A549 (cell line): ENCODE results near the gene RAP2A. TPM values are rescaled to one million over a fixed set of nuclear protein-coding genes. Genes with fewer than 3 reads are reported as not detected.

ENCODE experiments used
- ATAC-seq, 2 experiments: fragments of 200-7000 bp in 1 of 2; fragments of >200 bp in 1 of 2; cut with Nextera tagmentation in 1 of 2; cut with Tn5 transposase in 1 of 2; 3 replicates each; pipeline versions ENCODE4 v1.8.0 to v1.9.1; 2018 to 2020; ENCODE audit warnings: mild to moderate bottlenecking in 1 of 2, moderate library complexity in 1 of 2
- CTCF ChIA-PET: fragments of 300-600 bp; sonication (Branson Sonifier 250); formaldehyde crosslinking; extraction: SDS; loops from one replicate; lab custom pipeline; 2021; ENCODE audit warnings: antibody characterized with exemption, inconsistent platforms; lab: Yijun Ruan, JAX
- POLR2A ChIA-PET: fragments of 350-600 bp; formaldehyde crosslinking; extraction: SDS; loops from one replicate; lab custom pipeline; 2021; ENCODE audit warnings: antibody characterized with exemption, inconsistent platforms; lab: Yijun Ruan, JAX
- DNase-seq, 2 experiments: peaks; one replicate each; pipeline versions ENCODE4 v3.0.0 to v3.0.0-alpha.2; 2011 to 2016; ENCODE audit warnings: low read depth in 1 of 2, low spot score in 1 of 2
- FAIRE-seq: peaks from 2 replicates; lab custom pipeline; 2011; peaks lifted over from hg19 to GRCh38; lab: Jason Lieb, UNC
- H3K27ac ChIP-seq, 2 experiments: fragments of >200 bp; sonication (Bioruptor Twin); formaldehyde crosslinking; 3 replicates each; pipeline ENCODE4 v1.5.1; 2016 to 2017
- H3K4me1 ChIP-seq: fragments of >200 bp; sonication (Bioruptor Twin); formaldehyde crosslinking; 3 replicates; pipeline ENCODE4 v1.6.1; 2016
- H3K4me2 ChIP-seq: fragments of >200 bp; sonication (Bioruptor Twin); formaldehyde crosslinking; 3 replicates; pipeline ENCODE4 v1.6.1; 2016
- H3K4me3 ChIP-seq: fragments of >200 bp; sonication (Bioruptor Twin); formaldehyde crosslinking; 3 replicates; pipeline ENCODE4 v1.5.1; 2016
- H3K9me3 ChIP-seq: fragments of >200 bp; sonication (Bioruptor Twin); formaldehyde crosslinking; 3 replicates; pipeline ENCODE4 v1.6.1; 2016
- CBX2 ChIP-seq: fragments of 200-600 bp; sonication (generic); IDR thresholded peaks from 2 replicates; pipeline ENCODE4 v1.6.1; 2016; ENCODE audit warnings: low read depth, mild to moderate bottlenecking, borderline replicate concordance
- CEBPB ChIP-seq, 2 experiments: fragments of >200 bp in 1 of 2; sonication (Bioruptor Twin) in 1 of 2; formaldehyde crosslinking in 1 of 2; IDR thresholded peaks; 2 replicates each; pipeline ENCODE4 v1.6.1; 2012 to 2016
- CHD4 ChIP-seq: fragments of 200-600 bp; sonication (generic); IDR thresholded peaks from 2 replicates; pipeline ENCODE4 v1.6.1; 2016; ENCODE audit warnings: antibody characterized with exemption, mild to moderate bottlenecking, borderline replicate concordance
- CTCF ChIP-seq: fragments of >200 bp; sonication (Bioruptor Twin); formaldehyde crosslinking; IDR thresholded peaks from 3 replicates; pipeline ENCODE4 v1.5.1; 2016
- EHF ChIP-seq: fragments of 250-450 bp; sonication (Bioruptor Pico); IDR thresholded peaks from 2 replicates; pipeline ENCODE4 v1.5.0; 2020; ENCODE audit warnings: mild to moderate bottlenecking
- ELK1 ChIP-seq: fragments of 150-350 bp; IDR thresholded peaks from 2 replicates; pipeline ENCODE4 v1.6.1; 2014; ENCODE audit warnings: low read depth, mild to moderate bottlenecking, low read length
- ESRRA ChIP-seq: fragments of 150-350 bp; IDR thresholded peaks from 2 replicates; pipeline ENCODE4 v1.6.1; 2014; ENCODE audit warnings: mild to moderate bottlenecking, low read length, borderline replicate concordance
- FOXS1 ChIP-seq: fragments of 250-450 bp; sonication (Bioruptor Pico); IDR thresholded peaks from 2 replicates; pipeline ENCODE4 v1.5.0; 2020; ENCODE audit warnings: mild to moderate bottlenecking, moderate library complexity
- HDAC2 ChIP-seq: fragments of 200-600 bp; sonication (generic); IDR thresholded peaks from 2 replicates; pipeline ENCODE4 v1.6.1; 2016
- JUN ChIP-seq, 2 experiments: fragments of >200 bp; sonication (Bioruptor Twin); formaldehyde crosslinking; IDR thresholded peaks; 2 replicates in 1 of 2; 3 replicates in 1 of 2; pipeline ENCODE4 v1.6.1; 2016 to 2017
- KDM1A ChIP-seq: fragments of 200-600 bp; sonication (generic); IDR thresholded peaks from 2 replicates; pipeline ENCODE4 v1.6.1; 2016; ENCODE audit warnings: low read depth, mild to moderate bottlenecking
- KDM5A ChIP-seq: fragments of 200-600 bp; sonication (generic); IDR thresholded peaks from 2 replicates; pipeline ENCODE4 v1.6.1; 2016; ENCODE audit warnings: antibody characterized with exemption, mild to moderate bottlenecking
- MAZ ChIP-seq: fragments of 150-350 bp; IDR thresholded peaks from 2 replicates; pipeline ENCODE4 v1.6.1; 2014; ENCODE audit warnings: antibody characterized with exemption, low read depth, low read length, borderline replicate concordance
- MYC ChIP-seq: IDR thresholded peaks from 2 replicates; pipeline ENCODE4 v1.6.1; 2012; ENCODE audit warnings: mild to moderate bottlenecking, inconsistent platforms, low read length, improper control_type of control experiment, borderline replicate concordance
- NFE2L2 ChIP-seq: fragments of 150-350 bp; conservative IDR thresholded peaks from 2 replicates; pipeline ENCODE4 v1.6.1; 2014; ENCODE audit warnings: low read length
- NPAS2 ChIP-seq: fragments of 250-450 bp; sonication (Bioruptor Pico); IDR thresholded peaks from 2 replicates; pipeline ENCODE4 v1.8.0; 2022; ENCODE audit warnings: mild to moderate bottlenecking, moderate library complexity, borderline replicate concordance
- NR3C1 ChIP-seq: fragments of >200 bp; sonication (Bioruptor Twin); formaldehyde crosslinking; IDR thresholded peaks from 3 replicates; pipeline ENCODE4 v1.6.1; 2017
- POLR2A ChIP-seq: IDR thresholded peaks from 2 replicates; pipeline ENCODE4 v1.6.1; 2012; ENCODE audit warnings: mild to moderate bottlenecking, low read length
- POLR2AphosphoS2 ChIP-seq: conservative IDR thresholded peaks from 2 replicates; pipeline ENCODE4 v1.6.1; 2012; ENCODE audit warnings: low read length, improper control_type of control experiment, inconsistent platforms
- RAD21 ChIP-seq, 2 experiments: fragments of >200 bp in 1 of 2; sonication (Bioruptor Twin) in 1 of 2; formaldehyde crosslinking in 1 of 2; IDR thresholded peaks in 1 of 2; conservative IDR thresholded peaks in 1 of 2; 2 replicates in 1 of 2; 3 replicates in 1 of 2; pipeline ENCODE4 v1.6.1; 2012 to 2018; ENCODE audit warnings: inconsistent platforms in 1 of 2
- RARB ChIP-seq: fragments of 250-450 bp; sonication (Bioruptor Pico); IDR thresholded peaks from 2 replicates; pipeline ENCODE4 v1.8.0; 2021; ENCODE audit warnings: mild to moderate bottlenecking, moderate library complexity
- RNF2 ChIP-seq: fragments of 200-600 bp; sonication (generic); IDR thresholded peaks from 2 replicates; pipeline ENCODE4 v1.6.1; 2016; ENCODE audit warnings: low read depth, mild to moderate bottlenecking, antibody characterized with exemption, moderate library complexity, borderline replicate concordance
- SREBF2 ChIP-seq: fragments of 450-650 bp; IDR thresholded peaks from 2 replicates; pipeline ENCODE4 v1.6.1; 2014; ENCODE audit warnings: mild to moderate bottlenecking, moderate library complexity
- TFCP2L1 ChIP-seq: fragments of 250-450 bp; sonication (Bioruptor Pico); IDR thresholded peaks from 2 replicates; pipeline ENCODE4 v1.5.0; 2021; ENCODE audit warnings: mild to moderate bottlenecking
- TP53 ChIP-seq: fragments of 250-450 bp; sonication (Bioruptor Pico); IDR thresholded peaks from 2 replicates; pipeline ENCODE4 v1.5.0; 2021; ENCODE audit warnings: mild to moderate bottlenecking, moderate library complexity
- ZNF302 ChIP-seq: fragments of 250-450 bp; sonication (Bioruptor Pico); IDR thresholded peaks from 2 replicates; pipeline ENCODE4 v1.9.0; 2021; ENCODE audit warnings: inconsistent platforms, mild to moderate bottlenecking, moderate library complexity
- WGBS: methylation state at CpG from one replicate; pipeline ENCODE4 v1.1.6; 2017; ENCODE audit errors: missing lambda C conversion rate; 5-methylcytosine and 5-hydroxymethylcytosine counted together
- polyA plus RNA-seq, 4 experiments: library from polyadenylated mRNA; depleted of rRNA in 3 of 4; stranded (reverse); fragments of >200 nt; fragmentation: RNase III in 1 of 4; extraction: RNeasy Plus Mini Kit Qiagen cat#74134 plus additional on column Dnase treatment in 1 of 4; gene quantifications; 2 replicates in 3 of 4; 3 replicates in 1 of 4; pipeline ENCODE4 v1.2.3, GENCODE V29; 2011 to 2017
- TF ChIP-seq, protein P1 (sequence below): IDR thresholded peaks from 2 replicates; pipeline ENCODE4 v1.6.1; 2012
- TF ChIP-seq, protein P2 (sequence below): fragments of 450-650 bp; IDR thresholded peaks from 2 replicates; pipeline ENCODE4 v1.6.1; 2014; ENCODE audit warnings: antibody characterized with exemption
- TF ChIP-seq, protein P3 (sequence below): IDR thresholded peaks from 2 replicates; pipeline ENCODE4 v1.6.1; 2012

Gene RAP2A
- polyA plus RNA-seq, 2 of the 4 experiments (the other 2 are of a cell fraction): 8.7 to 10.9 TPM

- no peak overlapping the region for H3K27ac ChIP-seq
- ChIA-PET POLR2A (no interaction called here), CTCF (interaction anchor here (0.6 to 1.1 kb wide), 2 partner anchors 17 to 24 kb away, joined by 3 to 5 read pairs; no protein-coding TSS in a partner anchor)
- no peaks in the 10 kb centered on the region for H3K9me3 ChIP-seq
- no peak for TF ChIP-seq NFE2L2
- no peak for TF ChIP-seq NR3C1
- TF ChIP-seq NPAS2 (CRISPR knock-in tag): no peak
- TF ChIP-seq, protein P1, sequence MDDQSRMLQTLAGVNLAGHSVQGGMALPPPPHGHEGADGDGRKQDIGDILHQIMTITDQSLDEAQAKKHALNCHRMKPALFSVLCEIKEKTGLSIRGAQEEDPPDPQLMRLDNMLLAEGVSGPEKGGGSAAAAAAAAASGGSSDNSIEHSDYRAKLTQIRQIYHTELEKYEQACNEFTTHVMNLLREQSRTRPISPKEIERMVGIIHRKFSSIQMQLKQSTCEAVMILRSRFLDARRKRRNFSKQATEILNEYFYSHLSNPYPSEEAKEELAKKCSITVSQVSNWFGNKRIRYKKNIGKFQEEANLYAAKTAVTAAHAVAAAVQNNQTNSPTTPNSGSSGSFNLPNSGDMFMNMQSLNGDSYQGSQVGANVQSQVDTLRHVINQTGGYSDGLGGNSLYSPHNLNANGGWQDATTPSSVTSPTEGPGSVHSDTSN: no peak
- TF ChIP-seq TP53 (CRISPR knock-in tag): no peak
- no peak for TF ChIP-seq CEBPB (IDR thresholded peaks at IDR 0.05)
- no peak for TF ChIP-seq JUN (IDR thresholded peaks at IDR 0.05)
- TF ChIP-seq, protein P2, sequence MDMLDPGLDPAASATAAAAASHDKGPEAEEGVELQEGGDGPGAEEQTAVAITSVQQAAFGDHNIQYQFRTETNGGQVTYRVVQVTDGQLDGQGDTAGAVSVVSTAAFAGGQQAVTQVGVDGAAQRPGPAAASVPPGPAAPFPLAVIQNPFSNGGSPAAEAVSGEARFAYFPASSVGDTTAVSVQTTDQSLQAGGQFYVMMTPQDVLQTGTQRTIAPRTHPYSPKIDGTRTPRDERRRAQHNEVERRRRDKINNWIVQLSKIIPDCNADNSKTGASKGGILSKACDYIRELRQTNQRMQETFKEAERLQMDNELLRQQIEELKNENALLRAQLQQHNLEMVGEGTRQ: no peak
- H3K4me1 ChIP-seq: no peaks in the 10 kb centered on the region
- no peak overlapping the region for H3K4me3 ChIP-seq
- 33% methylated on average over 4 of the region's 4 CpGs for WGBS
- no peak for ATAC-seq
- H3K4me2 ChIP-seq: no peak overlapping the region
- FAIRE-seq: no peak
- DNase-seq: no peak
Measured at GRCh38 chr13:97502181-97502580, 68.2 kb downstream of the RAP2A start.

GRCh38 chr13:97502706-97503105, 68.7 kb downstream of the RAP2A start:
- DNase-seq (no peak), ATAC-seq (no peak), FAIRE-seq (no peak)
- TF ChIP-seq JUN (IDR thresholded peaks at IDR 0.05): no peak
- TF ChIP-seq RARB (CRISPR knock-in tag): no peak
- no peak for TF ChIP-seq MAZ
- TF ChIP-seq CTCF: no peak
- TF ChIP-seq, protein P3, sequence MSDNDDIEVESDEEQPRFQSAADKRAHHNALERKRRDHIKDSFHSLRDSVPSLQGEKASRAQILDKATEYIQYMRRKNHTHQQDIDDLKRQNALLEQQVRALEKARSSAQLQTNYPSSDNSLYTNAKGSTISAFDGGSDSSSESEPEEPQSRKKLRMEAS: no peak
- TF ChIP-seq TFCP2L1 (CRISPR knock-in tag): no peak
- no peak for TF ChIP-seq RAD21 (conservative IDR thresholded peaks at IDR 0.05 in 1 of 2, IDR thresholded peaks at IDR 0.05 in 1 of 2)
- no peak for TF ChIP-seq POLR2AphosphoS2
- no peak for TF ChIP-seq SREBF2
- no peak for TF ChIP-seq EHF (CRISPR knock-in tag)
- no peak for TF ChIP-seq POLR2A
- no peak for TF ChIP-seq MYC
- TF ChIP-seq ELK1: no peak
- WGBS: 8% methylated on average over 1 of the region's 1 CpG
- H3K4me1 ChIP-seq: no peaks in the 10 kb centered on the region
- H3K9me3 ChIP-seq: no peaks in the 10 kb centered on the region
- POLR2A ChIA-PET: no interaction called here
- no peak overlapping the region for H3K4me3 ChIP-seq
- H3K4me2 ChIP-seq: no peak overlapping the region
- no peak overlapping the region for H3K27ac ChIP-seq
- CTCF ChIA-PET: interaction anchor here (1.1 kb wide), 1 partner anchor 16 kb away, joined by 3 read pairs; no protein-coding TSS in a partner anchor

DNA sequence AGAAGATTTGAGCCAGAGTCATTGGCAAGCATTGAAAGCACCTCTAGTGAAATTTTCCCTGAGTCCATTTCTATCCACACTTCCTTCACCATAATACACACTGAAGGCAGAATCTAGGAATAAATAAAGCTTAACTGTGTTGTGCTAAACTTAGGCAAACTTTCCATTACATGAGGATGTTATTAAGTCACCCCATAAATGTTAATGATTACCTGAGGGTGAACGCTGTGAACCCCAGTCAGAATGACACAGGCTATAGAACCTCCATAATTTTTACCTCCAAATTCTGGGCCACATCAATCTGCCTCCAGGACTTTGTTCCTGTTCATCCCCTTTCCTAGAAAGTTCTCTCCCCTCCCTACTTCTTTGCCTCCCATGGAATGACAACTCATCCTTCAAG, 71.0 kb downstream of the RAP2A start:
- no peak for FAIRE-seq
- ATAC-seq: no peak
- no peak overlapping the region for H3K4me2 ChIP-seq
- H3K4me1 ChIP-seq: no peaks in the 10 kb centered on the region
- no peak for DNase-seq
- H3K27ac ChIP-seq: no peak overlapping the region
- H3K9me3 ChIP-seq: no peaks in the 10 kb centered on the region
- POLR2A ChIA-PET: no interaction called here
- CTCF ChIA-PET: no interaction called here
- no peak overlapping the region for H3K4me3 ChIP-seq
- WGBS: 0% methylated on average over 1 of the region's 1 CpG
- TF ChIP-seq RNF2: no peak
- no peak for TF ChIP-seq ESRRA
- no peak for TF ChIP-seq FOXS1 (CRISPR knock-in tag)
- no peak for TF ChIP-seq CHD4
- TF ChIP-seq SREBF2: no peak
- TF ChIP-seq, protein P3: no peak
- no peak for TF ChIP-seq ZNF302 (CRISPR knock-in tag)
- no peak for TF ChIP-seq EHF (CRISPR knock-in tag)
- TF ChIP-seq, protein P1: no peak
- no peak for TF ChIP-seq KDM1A
- TF ChIP-seq KDM5A: no peak
- TF ChIP-seq CBX2: no peak
- no peak for TF ChIP-seq RAD21 (conservative IDR thresholded peaks at IDR 0.05 in 1 of 2, IDR thresholded peaks at IDR 0.05 in 1 of 2)
- TF ChIP-seq HDAC2: no peak
- no peak for TF ChIP-seq NR3C1
